Osteoblast (primary cell): ENCODE data around the gene MDFI. TPM values are rescaled to one million over a fixed set of nuclear protein-coding genes. Genes with fewer than 3 reads are reported as not detected.

Source experiments
- DNase-seq: peaks from one replicate; pipeline ENCODE4 v3.0.0; 2011; ENCODE audit warnings: low spot score, mixed read lengths; ENCODE audit not compliant: insufficient read length; ENCODE audit errors: missing footprints
- H2AFZ ChIP-seq: 2 replicates; pipeline ENCODE4 v1.6.0; 2011; ENCODE audit warnings: mild to moderate bottlenecking, low read length
- H3K27ac ChIP-seq: 2 replicates; pipeline ENCODE4 v1.5.1; 2011; ENCODE audit warnings: mild to moderate bottlenecking, low read depth, low read length, moderate library complexity
- H3K27me3 ChIP-seq: 2 replicates; pipeline ENCODE4 v1.6.0; 2012; ENCODE audit warnings: mild to moderate bottlenecking, control low read depth, inconsistent platforms, low read length, moderate library complexity; ENCODE audit not compliant: insufficient read depth
- H3K36me3 ChIP-seq: 2 replicates; pipeline ENCODE4 v1.5.1; 2011; ENCODE audit warnings: mild to moderate bottlenecking, low read length, control low read depth, moderate library complexity; ENCODE audit not compliant: insufficient read depth
- H3K4me1 ChIP-seq: 2 replicates; pipeline ENCODE4 v1.5.1; 2011; ENCODE audit warnings: mild to moderate bottlenecking, low read length, control low read depth, moderate library complexity; ENCODE audit not compliant: insufficient read depth
- H3K4me2 ChIP-seq: 2 replicates; pipeline ENCODE4 v1.6.0; 2011; ENCODE audit warnings: mild to moderate bottlenecking, low read length; ENCODE audit not compliant: insufficient read depth
- H3K4me3 ChIP-seq: fragments of 200-600 bp; sonication (generic); 3 replicates; pipeline ENCODE4 v1.5.1; 2012; ENCODE audit warnings: mild to moderate bottlenecking, low read length, inconsistent platforms; ENCODE audit not compliant: insufficient read depth
- H3K79me2 ChIP-seq: 2 replicates; pipeline ENCODE4 v1.6.0; 2012; ENCODE audit warnings: mild to moderate bottlenecking, low read length, control low read depth, inconsistent platforms; ENCODE audit not compliant: insufficient read depth
- H3K9me3 ChIP-seq: 2 replicates; pipeline ENCODE4 v1.5.1; 2011; ENCODE audit warnings: low read depth, low read length, control low read depth
- H4K20me1 ChIP-seq: 2 replicates; pipeline ENCODE4 v1.6.0; 2012; ENCODE audit warnings: mild to moderate bottlenecking, low read length, control low read depth; ENCODE audit not compliant: insufficient read depth
- total RNA-seq: library from RNA; depleted of rRNA; stranded (reverse); fragments of >200 nt; gene quantifications from 2 replicates; pipeline ENCODE4 v1.2.3, GENCODE V29; 2012
- TF ChIP-seq, protein P1 (sequence below): IDR thresholded peaks from 2 replicates; pipeline ENCODE4 v1.5.1; 2011; ENCODE audit warnings: mild to moderate bottlenecking, low read depth, low read length, moderate library complexity; ENCODE audit errors: extremely low read depth

Gene MDFI
- total RNA-seq, 1 donor = 0.72 TPM

DNA sequence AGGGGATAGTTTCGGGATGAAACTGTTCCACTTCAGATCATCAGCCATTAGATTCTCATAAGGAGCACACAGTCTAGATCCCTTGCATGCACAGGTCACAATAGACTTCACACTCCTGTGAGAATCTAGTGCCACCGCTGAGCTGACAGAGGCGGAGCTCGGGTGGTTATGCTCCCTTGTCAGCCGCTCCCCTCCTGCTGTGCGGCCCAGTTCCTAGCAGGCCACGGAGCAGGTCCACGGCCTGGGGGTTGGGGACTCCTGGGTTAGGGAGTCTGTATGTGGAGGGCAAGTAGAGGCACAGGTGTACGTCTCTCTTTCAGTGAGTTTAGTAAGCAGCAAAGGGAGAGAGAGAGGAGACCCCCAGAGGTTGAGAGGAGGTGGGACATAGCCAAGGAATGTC is 30.5 kb upstream of the MDFI start:
- peaks cover 3% of the 10 kb centered on the region for H3K4me1 ChIP-seq
- H3K4me3 ChIP-seq = no peak overlapping the region
- peak; percentile 30 for DNase-seq

DNA sequence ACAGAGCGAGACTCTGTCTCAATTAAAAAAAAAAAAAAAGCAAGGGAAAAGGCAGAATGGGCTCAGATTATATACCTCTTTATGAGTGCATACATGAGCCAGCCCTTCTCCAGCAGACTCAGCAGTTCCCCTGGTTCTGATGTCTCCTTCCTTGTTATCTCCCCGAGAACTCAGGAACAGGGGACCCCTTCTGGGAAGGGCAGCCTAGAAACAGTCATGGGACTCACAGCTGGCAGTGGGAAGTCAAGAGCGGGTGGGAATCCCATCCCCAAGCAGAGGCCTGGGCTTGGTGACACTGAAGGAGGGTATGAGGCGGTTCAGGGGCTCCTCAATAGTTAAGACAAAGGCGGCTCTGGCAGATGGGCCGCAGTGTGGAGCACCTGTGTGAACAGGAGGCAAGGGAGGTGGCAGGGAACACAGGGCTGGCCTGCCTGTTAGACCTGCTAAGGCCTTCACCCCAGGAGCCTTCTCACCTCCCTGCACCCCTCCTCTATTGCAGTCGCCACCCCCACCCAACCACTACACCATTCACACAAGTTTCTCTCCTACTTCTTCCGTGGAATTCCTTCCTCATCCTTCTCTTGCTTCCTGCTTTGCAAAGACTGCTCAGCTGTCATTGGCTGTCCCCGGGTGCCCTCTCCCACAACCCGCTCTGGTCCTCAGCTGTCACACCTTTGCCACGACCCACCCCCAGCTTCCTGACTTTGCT is 29.7 kb upstream of the MDFI start:
- Histone ChIP-seq H3K4me3 (no peak overlapping the region), H3K27ac (no peak overlapping the region), H2AFZ (no peak overlapping the region), H3K9me3 (peaks cover 4% of the 10 kb centered on the region), H3K27me3 (no peaks in the 10 kb centered on the region), H3K4me2 (no peak overlapping the region), H4K20me1 (no peaks in the 10 kb centered on the region), H3K4me1 (no peaks in the 10 kb centered on the region), H3K79me2 (no peaks in the 10 kb centered on the region), H3K36me3 (no peaks in the 10 kb centered on the region)
- TF ChIP-seq, protein P1, sequence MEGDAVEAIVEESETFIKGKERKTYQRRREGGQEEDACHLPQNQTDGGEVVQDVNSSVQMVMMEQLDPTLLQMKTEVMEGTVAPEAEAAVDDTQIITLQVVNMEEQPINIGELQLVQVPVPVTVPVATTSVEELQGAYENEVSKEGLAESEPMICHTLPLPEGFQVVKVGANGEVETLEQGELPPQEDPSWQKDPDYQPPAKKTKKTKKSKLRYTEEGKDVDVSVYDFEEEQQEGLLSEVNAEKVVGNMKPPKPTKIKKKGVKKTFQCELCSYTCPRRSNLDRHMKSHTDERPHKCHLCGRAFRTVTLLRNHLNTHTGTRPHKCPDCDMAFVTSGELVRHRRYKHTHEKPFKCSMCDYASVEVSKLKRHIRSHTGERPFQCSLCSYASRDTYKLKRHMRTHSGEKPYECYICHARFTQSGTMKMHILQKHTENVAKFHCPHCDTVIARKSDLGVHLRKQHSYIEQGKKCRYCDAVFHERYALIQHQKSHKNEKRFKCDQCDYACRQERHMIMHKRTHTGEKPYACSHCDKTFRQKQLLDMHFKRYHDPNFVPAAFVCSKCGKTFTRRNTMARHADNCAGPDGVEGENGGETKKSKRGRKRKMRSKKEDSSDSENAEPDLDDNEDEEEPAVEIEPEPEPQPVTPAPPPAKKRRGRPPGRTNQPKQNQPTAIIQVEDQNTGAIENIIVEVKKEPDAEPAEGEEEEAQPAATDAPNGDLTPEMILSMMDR = no peak
- peak; percentile 30 for DNase-seq

More for the DNA sequence above, 30.5 kb upstream of the MDFI start:
- no peak overlapping the region for H3K4me2 ChIP-seq
- peaks cover 2% of the 10 kb centered on the region for H3K9me3 ChIP-seq
- no peaks in the 10 kb centered on the region for H3K27me3 ChIP-seq
- no peaks in the 10 kb centered on the region for H3K79me2 ChIP-seq
- H2AFZ ChIP-seq = no peak overlapping the region
- no peak overlapping the region for H3K27ac ChIP-seq
- H3K36me3 ChIP-seq = no peaks in the 10 kb centered on the region
- no peaks in the 10 kb centered on the region for H4K20me1 ChIP-seq
- TF ChIP-seq, protein P1 = no peak

DNA sequence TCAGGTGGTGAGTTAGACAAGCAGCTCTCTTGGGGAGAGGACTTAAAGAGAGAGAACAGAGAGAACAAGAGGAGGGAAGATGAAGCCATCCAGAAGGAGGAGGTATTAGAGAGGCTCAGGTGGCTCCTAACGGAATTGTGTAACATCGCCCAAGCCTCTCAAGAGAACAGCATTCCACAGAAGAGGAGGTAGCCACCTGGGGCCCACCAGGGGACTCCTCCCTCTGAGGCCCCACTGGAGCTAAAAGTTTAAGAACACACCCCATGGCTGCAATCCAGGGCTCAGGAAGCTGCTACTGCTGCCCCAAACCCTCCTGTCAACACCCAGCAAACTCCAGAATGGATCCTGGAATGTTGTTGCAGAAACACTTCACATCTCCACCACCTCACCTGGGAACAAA is 23.6 kb upstream of the MDFI start:
- TF ChIP-seq, protein P1 = no peak
- H3K4me2 ChIP-seq = no peak overlapping the region
- no peaks in the 10 kb centered on the region for H3K79me2 ChIP-seq
- H3K27me3 ChIP-seq = no peaks in the 10 kb centered on the region
- no peaks in the 10 kb centered on the region for H3K36me3 ChIP-seq
- no peaks in the 10 kb centered on the region for H4K20me1 ChIP-seq
- H3K4me3 ChIP-seq = no peak overlapping the region
- H3K4me1 ChIP-seq = no peaks in the 10 kb centered on the region
- H3K9me3 ChIP-seq = peaks cover 4% of the 10 kb centered on the region
- no peak overlapping the region for H3K27ac ChIP-seq
- no peak for DNase-seq
- no peak overlapping the region for H2AFZ ChIP-seq

DNA sequence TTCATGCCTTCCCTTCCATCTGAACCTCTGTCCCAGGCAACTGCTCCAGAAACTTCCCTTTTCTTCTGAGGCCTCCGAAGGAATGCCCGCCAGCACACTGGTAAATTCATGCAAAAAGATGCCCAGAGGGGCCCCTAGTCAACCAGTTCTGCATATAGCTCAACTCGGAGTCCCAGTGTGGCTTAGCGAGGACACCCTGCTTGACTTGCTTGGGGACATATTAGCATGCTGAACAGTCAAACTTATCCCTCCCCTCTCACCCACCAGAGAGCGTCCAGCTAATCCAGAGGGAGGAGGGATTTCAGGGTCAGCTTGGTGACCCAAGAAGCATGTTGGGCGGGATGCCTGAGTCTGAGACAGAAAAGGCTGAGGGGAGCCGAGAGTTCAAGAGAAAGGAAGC is 23.0 kb upstream of the MDFI start:
- H3K9me3 ChIP-seq = peaks cover 4% of the 10 kb centered on the region
- H3K36me3 ChIP-seq = no peaks in the 10 kb centered on the region
- no peaks in the 10 kb centered on the region for H4K20me1 ChIP-seq

More for the DNA sequence above, 23.0 kb upstream of the MDFI start:
- Histone ChIP-seq H2AFZ (no peak overlapping the region), H3K4me1 (no peaks in the 10 kb centered on the region), H3K27ac (no peak overlapping the region), H3K79me2 (no peaks in the 10 kb centered on the region), H3K4me3 (no peak overlapping the region), H3K27me3 (no peaks in the 10 kb centered on the region), H3K4me2 (no peak overlapping the region)
- TF ChIP-seq, protein P1 = no peak
- no peak for DNase-seq
